ENCODE data around the gene RANBP1.

RANBP1 gene

DNA sequence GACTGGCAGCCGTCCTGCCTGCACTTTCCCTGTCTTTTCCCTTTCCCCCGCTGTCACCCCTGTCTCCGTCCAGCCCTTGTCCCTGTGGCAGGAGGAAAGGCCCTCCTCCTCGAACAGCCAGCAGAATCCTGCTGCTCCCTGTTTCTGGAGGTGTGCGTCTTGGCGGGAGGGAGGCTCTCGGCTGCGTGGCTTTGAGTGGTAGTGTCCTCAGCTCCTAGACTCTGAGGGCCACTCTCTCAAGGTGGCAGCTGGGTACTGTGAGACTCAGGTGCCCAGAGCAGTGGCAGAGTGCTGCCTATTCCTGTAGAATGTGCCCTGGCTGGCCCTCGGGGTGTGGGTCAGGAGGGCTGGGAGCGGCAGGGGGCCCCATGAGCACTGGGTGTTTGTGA is 9.1 kb upstream of the RANBP1 start:
- Histone ChIP-seq H3K36me3 (ENCODE audit: control insufficient read depth, insufficient read depth, low read length) (peaks cover 59% of the 10 kb centered on the region), H3K4me1 (ENCODE audit: control insufficient read depth, insufficient read depth, low read length) (no peaks in the 10 kb centered on the region), H3K9ac (ENCODE audit: low read length) (no peak overlapping the region), H3K4me3 (ENCODE audit: low read length) (no peak overlapping the region), H3K27me3 (ENCODE audit: control insufficient read depth, insufficient read depth, low read length) (no peaks in the 10 kb centered on the region), H3K27ac (ENCODE audit: low read depth, low read length) (no peak overlapping the region)

DNA sequence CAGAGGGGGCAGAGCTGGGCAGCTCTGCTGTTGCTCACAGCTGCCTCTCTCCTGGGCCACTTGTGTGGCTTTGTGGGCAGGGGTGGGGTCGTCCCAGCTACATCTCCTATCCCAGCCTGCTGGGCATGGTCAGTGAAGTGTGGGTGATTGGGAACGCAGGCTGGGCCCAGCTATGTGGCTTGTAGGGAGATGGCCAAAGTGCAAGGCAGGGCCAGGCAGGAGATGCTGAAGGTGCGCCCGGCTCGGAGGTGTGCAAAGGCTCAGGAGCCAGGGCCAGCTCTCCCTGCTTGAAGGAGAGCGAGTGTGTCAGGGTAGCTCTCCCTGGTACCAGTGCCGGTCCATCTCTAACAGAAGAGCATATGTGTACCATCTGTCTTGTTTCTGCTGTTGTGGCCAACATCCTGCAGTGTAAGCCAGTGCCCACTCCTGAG is 8.4 kb upstream of the RANBP1 start:
- Histone ChIP-seq H3K27ac (ENCODE audit: low read depth, low read length) (no peak overlapping the region), H3K27me3 (ENCODE audit: control insufficient read depth, insufficient read depth, low read length) (no peaks in the 10 kb centered on the region), H3K4me3 (ENCODE audit: low read length) (no peak overlapping the region), H3K36me3 (ENCODE audit: control insufficient read depth, insufficient read depth, low read length) (peaks cover 58% of the 10 kb centered on the region), H3K4me1 (ENCODE audit: control insufficient read depth, insufficient read depth, low read length) (no peaks in the 10 kb centered on the region), H3K9ac (ENCODE audit: low read length) (no peak overlapping the region)

DNA sequence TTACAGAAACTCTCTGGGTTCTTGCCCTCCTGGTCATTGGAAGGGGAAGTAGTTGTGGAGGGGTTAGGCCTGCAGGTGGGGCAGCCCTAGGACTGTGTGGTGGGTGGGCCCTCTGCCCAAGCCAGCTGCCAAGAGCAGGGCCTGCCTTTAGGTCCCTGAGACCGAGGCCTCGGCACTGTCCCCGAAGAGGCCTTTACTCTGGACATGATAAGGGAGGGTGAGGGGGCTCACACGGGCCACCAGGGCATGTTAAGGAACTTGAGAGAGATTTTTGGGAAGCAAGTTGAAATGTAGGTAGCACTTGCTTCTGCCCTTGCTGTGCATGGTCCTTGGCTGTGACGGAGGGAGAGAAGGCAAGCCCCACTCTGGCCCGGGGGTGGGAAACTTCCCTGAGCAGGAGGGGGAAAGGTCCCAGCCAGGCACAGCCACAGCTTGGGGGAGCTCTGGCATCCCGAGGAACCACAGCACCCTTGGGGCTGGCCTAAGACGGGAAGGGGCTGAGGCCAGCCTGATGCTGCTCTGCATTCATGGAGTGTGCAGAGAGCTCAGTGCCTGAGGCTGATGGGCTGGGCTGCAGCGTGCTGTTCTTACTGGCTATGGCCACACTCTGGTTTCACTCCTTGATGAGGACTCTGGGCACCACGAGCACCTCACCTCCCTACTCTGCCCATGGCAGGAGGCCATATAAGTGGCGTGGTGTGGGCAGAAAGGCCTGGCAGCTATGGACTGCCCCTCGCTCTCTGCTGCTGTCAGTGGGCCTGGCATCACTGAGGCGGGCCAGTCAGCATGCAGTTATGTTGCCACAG is 7.8 kb upstream of the RANBP1 start:
- Histone ChIP-seq H3K9ac (ENCODE audit: low read length) (no peak overlapping the region), H3K4me1 (ENCODE audit: control insufficient read depth, insufficient read depth, low read length) (no peaks in the 10 kb centered on the region), H3K4me3 (ENCODE audit: low read length) (no peak overlapping the region), H3K27me3 (ENCODE audit: control insufficient read depth, insufficient read depth, low read length) (no peaks in the 10 kb centered on the region), H3K27ac (ENCODE audit: low read depth, low read length) (no peak overlapping the region), H3K36me3 (ENCODE audit: control insufficient read depth, insufficient read depth, low read length) (peaks cover 61% of the 10 kb centered on the region)

DNA sequence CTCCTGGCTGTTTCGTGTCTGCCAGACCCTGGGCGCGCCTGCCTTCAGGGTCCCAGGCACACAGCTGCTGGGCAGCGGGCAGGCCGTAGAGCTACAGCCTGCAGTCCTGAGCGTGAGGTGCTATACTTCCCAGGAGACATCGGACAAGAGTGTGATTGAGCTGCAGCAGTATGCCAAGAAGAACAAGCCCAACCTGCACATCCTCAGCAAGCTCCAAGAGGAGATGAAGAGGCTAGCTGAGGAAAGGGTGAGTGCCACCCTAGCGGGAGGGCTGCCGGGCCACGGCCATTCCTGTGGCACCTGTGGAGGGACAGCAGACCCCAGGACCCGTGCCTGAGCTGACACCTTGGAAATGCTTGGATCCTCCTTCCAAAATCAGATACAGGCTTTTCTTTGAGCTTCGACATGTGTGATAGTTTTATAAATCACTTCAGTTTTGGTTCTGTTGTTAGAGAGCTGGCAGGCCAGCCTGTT is 7.1 kb upstream of the RANBP1 start:
- Histone ChIP-seq H3K9ac (ENCODE audit: low read length) (no peak overlapping the region), H3K27ac (ENCODE audit: low read depth, low read length) (no peak overlapping the region), H3K36me3 (ENCODE audit: control insufficient read depth, insufficient read depth, low read length) (peaks cover 64% of the 10 kb centered on the region), H3K27me3 (ENCODE audit: control insufficient read depth, insufficient read depth, low read length) (no peaks in the 10 kb centered on the region), H3K4me1 (ENCODE audit: control insufficient read depth, insufficient read depth, low read length) (no peaks in the 10 kb centered on the region), H3K4me3 (ENCODE audit: low read length) (no peak overlapping the region)

DNA sequence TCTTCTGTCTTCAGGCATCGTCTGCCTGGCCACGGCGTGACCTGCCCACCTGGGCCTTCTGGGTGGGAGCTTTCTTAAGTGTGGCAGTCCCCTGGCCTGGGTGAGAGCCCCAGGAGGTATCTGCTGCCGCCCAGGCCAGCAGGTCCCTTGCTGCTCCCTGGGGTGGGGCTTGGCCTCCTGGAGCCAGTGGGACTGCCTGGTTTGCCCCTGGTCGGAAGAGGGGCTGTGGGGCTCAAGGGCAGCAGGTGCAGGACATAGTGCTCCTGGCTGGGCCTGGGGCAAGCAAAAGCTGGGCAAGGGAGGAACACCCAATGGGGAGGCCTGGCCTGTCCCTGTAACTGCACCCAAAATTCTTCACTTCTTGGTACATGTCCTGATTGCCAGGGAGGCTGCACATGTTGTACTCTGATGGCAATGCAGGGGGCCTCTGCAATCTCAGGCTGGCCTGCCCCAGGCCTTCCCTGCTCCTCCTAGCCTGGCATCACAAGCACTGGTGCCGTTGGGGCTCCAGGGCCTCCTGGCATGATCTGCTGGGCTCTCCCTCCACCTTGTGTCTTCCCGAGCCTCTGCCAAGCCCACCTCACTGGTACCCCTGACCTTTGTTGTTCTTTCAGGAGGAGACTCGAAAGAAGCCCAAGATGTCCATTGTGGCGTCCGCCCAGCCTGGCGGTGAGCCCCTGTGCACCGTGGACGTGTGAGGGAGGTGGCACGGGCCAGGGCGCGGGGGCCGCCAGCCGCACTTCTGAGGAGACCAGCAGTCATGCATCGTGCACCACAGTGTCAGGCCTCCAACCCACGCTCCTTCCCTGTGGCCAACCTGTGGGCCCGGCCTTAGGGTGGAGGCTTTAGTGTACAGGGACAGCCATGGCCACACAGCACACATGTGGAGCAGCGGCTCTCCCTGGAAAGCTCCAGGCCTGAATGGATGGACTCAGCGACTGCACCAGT is 6.2 kb upstream of the RANBP1 start:
- H3K27me3 ChIP-seq (ENCODE audit: control insufficient read depth, insufficient read depth, low read length), result no peaks in the 10 kb centered on the region
- H3K27ac ChIP-seq (ENCODE audit: low read depth, low read length), result no peak overlapping the region
- H3K36me3 ChIP-seq (ENCODE audit: control insufficient read depth, insufficient read depth, low read length), result peaks cover 63% of the 10 kb centered on the region
- H3K9ac ChIP-seq (ENCODE audit: low read length), result no peak overlapping the region
- no peaks in the 10 kb centered on the region for H3K4me1 ChIP-seq (ENCODE audit: control insufficient read depth, insufficient read depth, low read length)
- H3K4me3 ChIP-seq (ENCODE audit: low read length), result no peak overlapping the region

DNA sequence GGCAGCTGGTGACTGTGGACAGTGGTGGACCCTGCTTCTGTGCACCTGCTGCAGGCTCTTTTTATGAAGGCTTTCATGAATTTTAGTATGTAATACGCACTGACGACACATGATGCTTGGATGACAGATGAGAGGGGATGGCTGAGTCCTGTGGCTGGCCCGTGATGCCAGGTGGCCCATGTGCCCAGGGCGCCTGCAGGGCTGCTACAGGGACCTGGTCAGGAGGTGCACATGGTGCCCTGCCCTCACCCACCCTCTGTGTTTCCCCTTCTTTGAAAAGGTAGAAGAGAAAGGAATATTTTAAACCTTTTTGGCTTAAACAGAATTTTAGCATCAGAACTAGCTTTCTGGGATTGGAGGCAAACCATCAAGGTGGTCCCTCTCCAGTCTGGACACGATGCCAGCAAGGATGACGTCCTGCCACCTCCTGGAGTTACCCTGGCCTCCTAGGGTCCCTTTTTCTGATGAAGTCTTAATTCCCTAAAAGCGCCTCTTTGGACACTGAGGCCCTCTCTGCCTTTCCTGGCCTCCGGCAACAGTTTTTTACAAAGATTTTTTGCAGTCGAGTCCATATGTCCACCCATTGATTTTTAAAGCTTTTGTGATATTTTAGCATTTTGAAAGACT is 5.4 kb upstream of the RANBP1 start:
- H3K27me3 ChIP-seq (ENCODE audit: control insufficient read depth, insufficient read depth, low read length), result no peaks in the 10 kb centered on the region
- no peaks in the 10 kb centered on the region for H3K4me1 ChIP-seq (ENCODE audit: control insufficient read depth, insufficient read depth, low read length)
- H3K27ac ChIP-seq (ENCODE audit: low read depth, low read length), result no peak overlapping the region
- peaks cover 61% of the 10 kb centered on the region for H3K36me3 ChIP-seq (ENCODE audit: control insufficient read depth, insufficient read depth, low read length)
- no peak overlapping the region for H3K9ac ChIP-seq (ENCODE audit: low read length)
- no peak overlapping the region for H3K4me3 ChIP-seq (ENCODE audit: low read length)

DNA sequence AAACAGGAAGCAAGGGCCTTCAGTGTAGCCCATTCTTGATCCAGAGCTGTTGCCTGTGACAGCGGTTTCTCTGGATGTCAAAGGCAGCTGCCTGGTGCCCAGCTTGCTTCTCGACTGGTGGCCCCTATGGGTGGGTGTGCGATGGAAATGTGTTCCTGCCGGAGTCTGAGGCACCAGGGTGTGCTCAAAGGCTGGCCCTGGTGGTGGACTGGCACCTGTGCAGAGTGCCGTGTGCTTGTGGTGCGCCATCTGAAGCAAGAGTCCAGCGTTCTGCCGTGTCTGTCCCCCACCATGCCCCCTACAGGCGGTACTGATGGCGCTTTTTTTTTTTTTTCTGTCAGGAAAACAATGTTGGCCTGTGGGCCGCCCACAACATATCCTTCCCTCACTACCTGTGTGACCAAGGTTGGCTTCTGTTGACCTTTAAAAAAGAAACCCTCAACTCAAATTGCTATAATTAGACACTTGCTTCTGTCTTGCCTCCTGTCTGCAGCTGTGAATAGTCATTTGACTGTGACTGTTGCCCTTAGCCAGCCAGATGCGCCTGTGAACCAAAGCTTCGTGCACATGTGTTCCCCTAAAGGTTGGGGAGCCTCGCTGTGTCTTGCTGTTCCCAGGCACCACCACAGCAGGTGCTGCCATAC is 4.7 kb upstream of the RANBP1 start:
- Histone ChIP-seq H3K4me1 (ENCODE audit: control insufficient read depth, insufficient read depth, low read length) (no peaks in the 10 kb centered on the region), H3K27ac (ENCODE audit: low read depth, low read length) (no peak overlapping the region), H3K4me3 (ENCODE audit: low read length) (no peak overlapping the region), H3K9ac (ENCODE audit: low read length) (no peak overlapping the region), H3K27me3 (ENCODE audit: control insufficient read depth, insufficient read depth, low read length) (no peaks in the 10 kb centered on the region), H3K36me3 (ENCODE audit: control insufficient read depth, insufficient read depth, low read length) (peaks cover 55% of the 10 kb centered on the region)

DNA sequence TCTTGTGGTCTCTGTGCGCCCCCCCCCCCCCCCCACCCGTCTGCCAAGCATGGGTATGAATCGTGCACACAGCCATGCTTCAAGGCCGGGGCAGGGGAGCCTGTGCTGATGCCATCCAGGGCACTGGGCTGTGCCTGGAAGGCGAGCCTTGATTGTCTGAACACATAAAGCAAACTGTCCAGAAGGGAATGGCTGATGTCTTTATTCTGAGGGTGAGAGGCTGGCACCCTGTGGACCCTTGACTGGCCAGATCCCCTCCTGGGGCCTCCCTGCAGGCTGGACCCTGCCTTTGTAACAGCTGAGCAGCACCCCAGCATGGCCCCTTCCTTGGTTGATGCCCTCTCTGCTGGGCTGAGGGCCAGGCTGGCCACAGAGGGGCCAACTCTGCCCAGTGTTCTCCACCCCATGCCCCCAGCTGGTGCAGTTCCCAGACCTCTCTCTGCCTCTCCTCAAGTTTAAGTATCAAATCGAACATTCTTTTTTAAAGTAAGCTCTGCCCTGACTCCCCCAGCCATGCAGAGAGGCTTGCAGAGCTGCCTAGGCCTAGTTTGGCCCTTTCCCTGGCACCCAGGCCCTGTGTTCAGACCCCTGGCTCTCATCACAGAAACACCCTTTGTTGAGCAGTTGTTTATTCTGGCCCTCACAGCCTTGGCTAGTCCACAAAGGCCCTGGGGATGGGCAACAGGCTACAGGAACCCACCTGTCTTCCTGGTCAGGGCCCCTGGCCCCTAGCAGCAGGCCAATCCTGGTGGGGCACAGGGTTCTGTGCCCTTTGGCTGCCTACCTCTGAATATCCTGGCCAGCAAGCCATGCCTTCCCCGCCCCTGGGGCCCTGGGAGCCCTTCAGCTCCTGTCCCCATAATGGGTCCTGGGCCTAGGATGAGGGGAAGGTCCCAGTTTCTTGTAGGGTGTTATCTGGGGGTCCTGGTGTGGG is 3.9 kb upstream of the RANBP1 start:
- peaks cover 3% of the 10 kb centered on the region for H3K4me1 ChIP-seq (ENCODE audit: control insufficient read depth, insufficient read depth, low read length)
- no peak overlapping the region for H3K4me3 ChIP-seq (ENCODE audit: low read length)
- H3K27me3 ChIP-seq (ENCODE audit: control insufficient read depth, insufficient read depth, low read length), result no peaks in the 10 kb centered on the region
- no peak overlapping the region for H3K9ac ChIP-seq (ENCODE audit: low read length)
- no peak overlapping the region for H3K27ac ChIP-seq (ENCODE audit: low read depth, low read length)
- H3K36me3 ChIP-seq (ENCODE audit: control insufficient read depth, insufficient read depth, low read length), result peaks cover 47% of the 10 kb centered on the region

DNA sequence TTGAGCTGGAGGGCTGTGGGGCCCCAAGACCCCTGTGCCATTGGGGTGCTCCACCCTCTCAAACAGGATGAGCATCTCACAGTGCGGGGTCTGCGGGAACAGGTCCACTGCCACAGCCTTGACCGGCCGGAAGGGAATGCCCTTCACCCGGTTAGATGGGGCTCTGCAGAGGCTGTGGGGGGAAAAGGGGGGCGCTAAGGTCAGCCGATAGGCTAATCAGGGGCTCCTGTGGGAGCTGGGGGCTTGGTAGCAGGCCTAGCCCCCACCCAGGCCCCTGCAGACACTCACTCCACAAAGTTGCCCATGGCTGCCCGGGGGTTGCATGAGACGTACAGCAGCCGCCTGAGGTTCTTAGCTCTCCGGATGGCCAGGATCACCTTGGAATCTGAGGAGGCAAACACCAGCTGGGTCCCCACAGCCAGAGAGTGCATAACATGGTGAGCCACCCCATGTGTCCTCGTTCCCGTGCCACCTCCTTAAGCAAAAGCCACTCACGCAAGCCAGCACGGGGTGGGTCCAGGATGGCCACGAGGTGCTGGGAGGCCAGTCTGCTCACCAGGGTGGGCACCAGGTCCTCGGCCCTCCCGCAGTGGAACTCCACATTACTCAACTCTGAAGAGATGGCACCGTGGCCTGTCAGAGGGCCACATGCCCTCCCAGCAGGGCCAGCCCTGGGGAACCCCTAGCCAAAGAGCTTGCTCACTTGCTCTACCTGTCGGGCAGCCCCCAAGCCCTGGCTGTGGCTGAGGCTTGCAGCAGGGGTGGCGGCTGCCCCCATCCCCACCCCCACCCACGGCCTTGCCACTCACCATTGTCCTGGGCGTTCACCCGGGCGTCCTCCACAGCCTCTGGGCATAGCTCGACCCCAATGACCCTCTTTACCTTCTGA is 3.0 kb upstream of the RANBP1 start:
- peaks cover 3% of the 10 kb centered on the region for H3K4me1 ChIP-seq (ENCODE audit: control insufficient read depth, insufficient read depth, low read length)
- peaks cover 38% of the 10 kb centered on the region for H3K36me3 ChIP-seq (ENCODE audit: control insufficient read depth, insufficient read depth, low read length)
- H3K9ac ChIP-seq (ENCODE audit: low read length), result no peak overlapping the region
- no peak overlapping the region for H3K27ac ChIP-seq (ENCODE audit: low read depth, low read length)
- H3K27me3 ChIP-seq (ENCODE audit: control insufficient read depth, insufficient read depth, low read length), result no peaks in the 10 kb centered on the region
- H3K4me3 ChIP-seq (ENCODE audit: low read length), result no peak overlapping the region

DNA sequence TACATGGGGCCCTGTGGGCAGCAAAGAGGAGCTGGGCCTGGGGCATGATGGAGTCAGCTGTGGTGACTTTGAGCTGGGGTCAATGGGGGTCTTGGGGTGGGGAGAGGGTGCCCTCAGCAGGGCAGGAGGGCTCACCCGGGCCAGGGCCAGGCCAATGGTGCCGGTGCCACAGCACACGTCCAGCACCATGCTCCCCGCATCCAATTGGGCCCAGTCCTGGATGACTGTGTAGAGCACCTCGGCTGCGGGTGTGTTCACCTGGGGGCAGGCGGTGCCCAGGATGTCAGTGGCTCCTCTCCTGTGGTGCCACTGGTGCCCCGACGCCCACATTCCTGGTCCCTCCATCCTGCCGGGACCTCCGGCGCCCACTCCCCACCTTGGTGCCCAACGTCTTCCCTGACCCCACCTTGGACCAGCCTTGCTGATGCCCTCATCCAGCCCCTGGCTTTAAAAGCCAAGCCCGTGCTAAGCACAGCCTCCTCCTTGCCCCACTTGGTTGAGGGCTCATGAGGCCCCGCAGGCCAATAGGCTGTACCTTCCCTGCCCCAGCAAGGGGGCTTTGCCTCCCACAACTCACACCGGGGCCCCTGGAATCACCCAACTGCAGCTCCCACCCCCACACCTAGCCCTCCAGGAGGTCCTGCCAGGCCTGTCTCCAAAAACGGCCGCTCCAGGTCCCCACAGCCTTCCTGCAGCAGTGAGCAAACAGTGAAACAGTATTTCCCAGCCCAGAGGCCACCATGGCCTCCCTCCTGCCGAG is 2.2 kb upstream of the RANBP1 start:
- H3K27ac ChIP-seq (ENCODE audit: low read depth, low read length), result no peak overlapping the region
- H3K9ac ChIP-seq (ENCODE audit: low read length), result no peak overlapping the region

More for the DNA sequence above, 2.2 kb upstream of the RANBP1 start:
- Histone ChIP-seq H3K36me3 (ENCODE audit: control insufficient read depth, insufficient read depth, low read length) (peaks cover 33% of the 10 kb centered on the region), H3K4me1 (ENCODE audit: control insufficient read depth, insufficient read depth, low read length) (peaks cover 10% of the 10 kb centered on the region), H3K4me3 (ENCODE audit: low read length) (no peak overlapping the region), H3K27me3 (ENCODE audit: control insufficient read depth, insufficient read depth, low read length) (no peaks in the 10 kb centered on the region)
